ENCODE results near the gene CEP85. TPM values are rescaled to one million over a fixed set of nuclear protein-coding genes. Genes with fewer than 3 reads are reported as not detected.

CEP85 gene
- total RNA-seq, 1 experiment from 2014 or later: 38.6 TPM

DNA sequence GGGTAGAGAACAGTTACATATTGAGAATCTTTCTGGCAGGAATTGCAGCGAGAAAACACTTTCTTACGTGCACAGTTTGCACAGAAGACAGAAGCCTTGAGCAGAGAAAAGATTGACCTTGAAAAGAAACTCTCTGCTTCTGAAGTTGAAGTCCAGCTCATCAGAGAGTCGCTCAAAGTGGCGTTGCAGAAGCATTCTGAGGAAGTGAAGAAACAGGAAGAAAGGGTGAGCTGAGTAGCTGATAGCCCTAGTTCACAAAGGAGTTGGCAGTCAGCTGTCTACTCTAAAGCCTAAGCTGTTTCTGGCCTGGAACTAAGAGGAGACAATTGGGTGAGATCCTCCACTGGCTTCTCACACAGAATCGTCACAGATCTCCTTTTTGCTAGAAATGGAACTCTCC is 25.6 kb downstream of the CEP85 start:
- Histone ChIP-seq H4K20me1 (ENCODE audit: control insufficient read depth, insufficient read depth, insufficient read length) (no peaks in the 10 kb centered on the region), H2AFZ (ENCODE audit: low read length) (no peak overlapping the region), H3K4me1 (ENCODE audit: insufficient read depth, low read length) (no peaks in the 10 kb centered on the region), H3K14ac (ENCODE audit: insufficient read depth, low read length) (no peak overlapping the region), H2AK5ac (ENCODE audit: insufficient read length, low read length) (no peak overlapping the region), H3K18ac (ENCODE audit: insufficient read length, low read depth, low read length) (no peak overlapping the region), H3K23ac (ENCODE audit: insufficient read length, low read depth, low read length) (no peak overlapping the region), H3K4me2 (ENCODE audit: insufficient read depth, insufficient read length, low read length) (no peak overlapping the region), H3K79me2 (ENCODE audit: insufficient read depth, low read length) (no peaks in the 10 kb centered on the region), H2BK120ac (ENCODE audit: low read depth, low read length, poor library complexity, severe bottlenecking) (no peak overlapping the region), H3K27ac (ENCODE audit: insufficient read length, low read depth, low read length) (no peak overlapping the region), H2BK12ac (ENCODE audit: insufficient read length, low read depth, low read length) (no peak overlapping the region), H3K23me2 (ENCODE audit: insufficient read length, low read depth, low read length, poor library complexity, severe bottlenecking) (no peaks in the 10 kb centered on the region), H4K5ac (ENCODE audit: insufficient read length, low read depth, low read length) (no peak overlapping the region), H3K56ac (ENCODE audit: insufficient read length, low read depth, low read length) (no peak overlapping the region), H2BK20ac (ENCODE audit: low read depth, low read length, poor library complexity, severe bottlenecking) (no peak overlapping the region), H2BK5ac (ENCODE audit: insufficient read length, low read length) (no peak overlapping the region), H4K91ac (ENCODE audit: insufficient read length, low read depth, low read length) (no peak overlapping the region), H3K27me3 (ENCODE audit: insufficient read depth, low read length) (no peaks in the 10 kb centered on the region), H4K8ac (replicated peaks; ENCODE audit: insufficient read length, low read depth, low read length) (no peak overlapping the region), H3K9ac (ENCODE audit: extremely low read depth, insufficient read length, low read length) (no peak overlapping the region), H3K4ac (ENCODE audit: low read depth, low read length) (no peak overlapping the region), H2BK15ac (ENCODE audit: low read depth, low read length) (no peak overlapping the region), H3T11ph (ENCODE audit: low read length) (no peak overlapping the region), H3K9me3 (ENCODE audit: control insufficient read depth, low read depth, low read length) (no peaks in the 10 kb centered on the region), H3K79me1 (ENCODE audit: insufficient read depth, low read depth, low read length, poor library complexity, severe bottlenecking) (no peaks in the 10 kb centered on the region)
- TF ChIP-seq, protein P1, sequence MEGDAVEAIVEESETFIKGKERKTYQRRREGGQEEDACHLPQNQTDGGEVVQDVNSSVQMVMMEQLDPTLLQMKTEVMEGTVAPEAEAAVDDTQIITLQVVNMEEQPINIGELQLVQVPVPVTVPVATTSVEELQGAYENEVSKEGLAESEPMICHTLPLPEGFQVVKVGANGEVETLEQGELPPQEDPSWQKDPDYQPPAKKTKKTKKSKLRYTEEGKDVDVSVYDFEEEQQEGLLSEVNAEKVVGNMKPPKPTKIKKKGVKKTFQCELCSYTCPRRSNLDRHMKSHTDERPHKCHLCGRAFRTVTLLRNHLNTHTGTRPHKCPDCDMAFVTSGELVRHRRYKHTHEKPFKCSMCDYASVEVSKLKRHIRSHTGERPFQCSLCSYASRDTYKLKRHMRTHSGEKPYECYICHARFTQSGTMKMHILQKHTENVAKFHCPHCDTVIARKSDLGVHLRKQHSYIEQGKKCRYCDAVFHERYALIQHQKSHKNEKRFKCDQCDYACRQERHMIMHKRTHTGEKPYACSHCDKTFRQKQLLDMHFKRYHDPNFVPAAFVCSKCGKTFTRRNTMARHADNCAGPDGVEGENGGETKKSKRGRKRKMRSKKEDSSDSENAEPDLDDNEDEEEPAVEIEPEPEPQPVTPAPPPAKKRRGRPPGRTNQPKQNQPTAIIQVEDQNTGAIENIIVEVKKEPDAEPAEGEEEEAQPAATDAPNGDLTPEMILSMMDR (conservative IDR thresholded peaks at IDR 0.05): no peak
- H3K4me3 Mint-ChIP-seq: no peak overlapping the region
- H3K27ac Mint-ChIP-seq: no peak overlapping the region
- H3K4me1 Mint-ChIP-seq: no peaks in the 10 kb centered on the region
- H3K27me3 Mint-ChIP-seq (ENCODE audit: low read depth): no peaks in the 10 kb centered on the region
- no peaks in the 10 kb centered on the region; a peak in 1 of 5 replicates for H3K9me3 Mint-ChIP-seq
- WGBS (ENCODE audit: extremely low coverage, insufficient read length, low lambda C conversion rate): no CpG with 5 or more reads among the region's 5 CpGs
- H3K36me3 Mint-ChIP-seq (ENCODE audit: insufficient read depth in 1 of 3, low read depth in 3 of 3): peaks cover 64 to 89% (median 88%) of the 10 kb centered on the region in 3 experiments
- DNase-seq: no peak
